ENCODE measurements around the gene FGF22. TPM values are rescaled to one million over a fixed set of nuclear protein-coding genes. Genes with fewer than 3 reads are reported as not detected.

FGF22 gene
- total and polyA plus RNA-seq, 2 of the 4 experiments (the other 2 are of a cell fraction) = 0.14 TPM; not detected in 1

DNA sequence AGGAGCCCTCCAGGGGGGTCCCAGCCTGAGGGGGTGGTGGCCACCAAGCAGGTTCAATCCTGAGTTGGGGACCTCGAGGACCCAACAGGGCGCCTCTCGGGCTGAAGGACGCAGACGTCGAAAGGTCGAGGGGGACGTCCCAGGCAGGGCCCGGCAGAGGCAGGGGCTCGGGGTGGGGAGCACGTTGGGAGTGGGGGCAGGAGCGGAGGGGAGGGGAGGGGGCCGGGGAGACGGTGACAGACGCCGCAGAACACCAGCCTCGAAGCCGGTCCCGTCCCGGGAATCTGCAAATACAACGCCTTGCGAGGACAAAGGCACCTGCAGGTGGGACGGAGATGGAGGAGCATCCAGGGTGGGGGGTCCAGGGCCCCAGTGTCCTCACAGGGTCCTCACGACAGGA, 4.1 kb downstream of the FGF22 start:
- Histone ChIP-seq H3K36me3 (ENCODE audit: control insufficient read depth, insufficient read depth, low read length) (peaks cover 33% of the 10 kb centered on the region), H2BK20ac (ENCODE audit: low read depth, low read length) (no peak overlapping the region), H2AFZ (replicated peaks; ENCODE audit: low read length, poor library complexity) (no peak overlapping the region), H4K91ac (ENCODE audit: insufficient read depth, low read depth, low read length) (no peak overlapping the region), H2AK9ac (replicated peaks; ENCODE audit: low read depth, low read length, poor library complexity) (no peak overlapping the region), H3K14ac (replicated peaks; ENCODE audit: low read depth, low read length) (no peak overlapping the region), H3K9me1 (ENCODE audit: insufficient read depth, low read length) (no peaks in the 10 kb centered on the region), H3K18ac (ENCODE audit: low read depth, low read length) (no peak overlapping the region), H2BK120ac (ENCODE audit: low read depth, low read length) (no peak overlapping the region), H3K79me1 (ENCODE audit: low read depth in 1 of 2, low read length in 2 of 2) (no peaks in the 10 kb centered on the region; a peak in 1 of 4 replicates), H4K20me1 (ENCODE audit: insufficient read depth, low read length) (peaks cover 5% of the 10 kb centered on the region; the same call in 1 of the 2 replicates), H2BK15ac (ENCODE audit: low read depth, low read length) (no peak overlapping the region), H3K4me3 (ENCODE audit: insufficient read depth, low read depth, low read length) (no peak overlapping the region), H3K9me3 (ENCODE audit: control insufficient read depth, insufficient read depth, low read length) (no peaks in the 10 kb centered on the region), H4K8ac (ENCODE audit: low read depth in 2 of 2, low read length in 2 of 2) (no peak overlapping the region), H3K4me2 (ENCODE audit: low read depth, low read length) (no peak overlapping the region), H3K23ac (ENCODE audit: low read depth, low read length) (no peak overlapping the region), H3K56ac (ENCODE audit: extremely low read depth, insufficient read depth, low read length) (no peak overlapping the region), H3K9ac (ENCODE audit: low read depth, low read length) (no peak overlapping the region), H3K4ac (ENCODE audit: low read depth, low read length) (no peak overlapping the region), H2AK5ac (ENCODE audit: low read depth, low read length) (no peak overlapping the region), H3K27me3 (ENCODE audit: control insufficient read depth, insufficient read depth, low read length) (no peaks in the 10 kb centered on the region), H2BK5ac (ENCODE audit: low read depth, low read length, poor library complexity, severe bottlenecking) (no peak overlapping the region), H3K4me1 (ENCODE audit: control insufficient read depth, insufficient read depth, low read length) (peaks cover 3% of the 10 kb centered on the region), H4K5ac (ENCODE audit: low read depth, low read length) (no peak overlapping the region), H3K27ac (ENCODE audit: insufficient read depth, low read length) (no peak overlapping the region)
- TF ChIP-seq CEBPB (IDR thresholded peaks at IDR 0.05; ENCODE audit: low read depth, low read length) = no peak
- TF ChIP-seq RAD21 (IDR thresholded peaks at IDR 0.05; ENCODE audit: low read length) = no peak
- no peak for TF ChIP-seq NFE2L2 (IDR thresholded peaks at IDR 0.05; ENCODE audit: low read depth, low read length)
- TF ChIP-seq, protein P1, sequence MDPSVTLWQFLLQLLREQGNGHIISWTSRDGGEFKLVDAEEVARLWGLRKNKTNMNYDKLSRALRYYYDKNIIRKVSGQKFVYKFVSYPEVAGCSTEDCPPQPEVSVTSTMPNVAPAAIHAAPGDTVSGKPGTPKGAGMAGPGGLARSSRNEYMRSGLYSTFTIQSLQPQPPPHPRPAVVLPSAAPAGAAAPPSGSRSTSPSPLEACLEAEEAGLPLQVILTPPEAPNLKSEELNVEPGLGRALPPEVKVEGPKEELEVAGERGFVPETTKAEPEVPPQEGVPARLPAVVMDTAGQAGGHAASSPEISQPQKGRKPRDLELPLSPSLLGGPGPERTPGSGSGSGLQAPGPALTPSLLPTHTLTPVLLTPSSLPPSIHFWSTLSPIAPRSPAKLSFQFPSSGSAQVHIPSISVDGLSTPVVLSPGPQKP (IDR thresholded peaks at IDR 0.05; ENCODE audit: borderline replicate concordance, low read depth, low read length) = no peak
- no peak for TF ChIP-seq BHLHE40 (IDR thresholded peaks at IDR 0.05; ENCODE audit: low read depth, low read length)
- TF ChIP-seq CHD1 (IDR thresholded peaks at IDR 0.05; ENCODE audit: low read depth, low read length) = no peak
- TF ChIP-seq MAFK (IDR thresholded peaks at IDR 0.05; ENCODE audit: low read depth, low read length) = no peak
- no peak for TF ChIP-seq MXI1 (IDR thresholded peaks at IDR 0.05; ENCODE audit: borderline replicate concordance, low read depth, low read length)
- no peak for TF ChIP-seq POLR2A (IDR thresholded peaks at IDR 0.05; ENCODE audit: low read depth, low read length)
- no peak for TF ChIP-seq RCOR1 (IDR thresholded peaks at IDR 0.05; ENCODE audit: insufficient replicate concordance, low read length)
- TF ChIP-seq, protein P2, sequence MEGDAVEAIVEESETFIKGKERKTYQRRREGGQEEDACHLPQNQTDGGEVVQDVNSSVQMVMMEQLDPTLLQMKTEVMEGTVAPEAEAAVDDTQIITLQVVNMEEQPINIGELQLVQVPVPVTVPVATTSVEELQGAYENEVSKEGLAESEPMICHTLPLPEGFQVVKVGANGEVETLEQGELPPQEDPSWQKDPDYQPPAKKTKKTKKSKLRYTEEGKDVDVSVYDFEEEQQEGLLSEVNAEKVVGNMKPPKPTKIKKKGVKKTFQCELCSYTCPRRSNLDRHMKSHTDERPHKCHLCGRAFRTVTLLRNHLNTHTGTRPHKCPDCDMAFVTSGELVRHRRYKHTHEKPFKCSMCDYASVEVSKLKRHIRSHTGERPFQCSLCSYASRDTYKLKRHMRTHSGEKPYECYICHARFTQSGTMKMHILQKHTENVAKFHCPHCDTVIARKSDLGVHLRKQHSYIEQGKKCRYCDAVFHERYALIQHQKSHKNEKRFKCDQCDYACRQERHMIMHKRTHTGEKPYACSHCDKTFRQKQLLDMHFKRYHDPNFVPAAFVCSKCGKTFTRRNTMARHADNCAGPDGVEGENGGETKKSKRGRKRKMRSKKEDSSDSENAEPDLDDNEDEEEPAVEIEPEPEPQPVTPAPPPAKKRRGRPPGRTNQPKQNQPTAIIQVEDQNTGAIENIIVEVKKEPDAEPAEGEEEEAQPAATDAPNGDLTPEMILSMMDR (conservative IDR thresholded peaks at IDR 0.05; ENCODE audit: low read depth, low read length) = no peak
- 93% methylated on average over 6 of the region's 24 CpGs; no CpG with 5 or more reads in 1 of the 2 experiments for WGBS, 2 experiments (ENCODE audit: extremely low coverage in 2 of 2, insufficient read length in 1 of 2)
- no peak for ATAC-seq (ENCODE audit: low read depth)
- in situ Hi-C loops (cut with MboI; ENCODE audit: low sequenced_read_pairs) = no loop called here
- DNase-seq = no peak
- dilution Hi-C loops (cut with HindIII; ENCODE audit: low sequenced_read_pairs, unreplicated experiment) = no loop called here
- ChIA-PET POLR2A (ENCODE audit: unreplicated experiment) (no interaction called here), CTCF (no interaction called here)
- intact Hi-C loops (cut with micrococcal nuclease) = no loop called here
- BruUV-seq (replicated peaks) = no TSS peak

Measured in IMR-90 (cell line).